ENCODE results near the gene SDCBP2. TPM values are rescaled to one million over a fixed set of nuclear protein-coding genes. Genes with fewer than 3 reads are reported as not detected.
A peak's percentile ranks its signal among the peaks of the same experiment; 100 is the strongest.

The SDCBP2 gene
- total RNA-seq, 1 donor from 2014 or later = 4.0 TPM

DNA sequence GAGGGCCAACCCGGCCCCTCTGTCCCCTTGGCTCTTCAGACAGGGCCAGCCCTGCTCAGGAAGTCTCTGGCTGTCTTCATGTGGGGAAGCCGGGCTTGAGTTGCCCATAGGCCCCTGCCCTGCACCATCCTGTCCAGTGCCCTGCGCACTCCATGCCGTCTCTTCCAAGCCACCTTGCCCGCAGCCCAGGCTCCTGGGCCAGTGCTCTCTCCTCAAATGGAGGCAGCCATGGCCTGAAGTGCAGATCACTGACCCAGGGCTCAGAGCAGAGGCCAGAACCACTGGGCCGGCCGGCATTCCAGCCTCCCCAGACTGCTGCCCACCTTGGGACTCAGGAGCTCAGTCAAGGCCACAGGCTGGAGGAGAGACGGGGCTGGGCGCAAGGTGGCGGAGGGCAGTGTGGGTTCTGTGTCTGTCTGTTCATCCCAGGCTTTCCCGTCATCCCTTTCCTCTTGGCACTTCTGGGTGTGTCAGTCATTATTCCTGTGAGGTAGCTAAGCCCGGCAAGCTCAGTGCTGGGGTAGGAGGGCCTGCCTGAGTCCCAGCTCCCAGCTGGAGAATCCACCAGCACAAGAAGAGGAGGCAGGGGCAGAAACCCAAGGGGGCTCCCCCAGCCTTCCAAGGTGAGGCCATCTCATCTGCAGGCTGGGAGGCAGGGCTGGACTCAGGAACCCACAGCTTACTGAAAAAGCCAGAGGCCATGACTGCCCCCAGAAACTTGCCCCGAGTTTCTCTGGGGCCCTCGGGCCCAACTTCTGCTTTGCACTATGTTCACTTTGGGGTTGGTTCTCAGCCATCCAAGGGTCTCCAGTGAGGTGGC is 22.4 kb downstream of the SDCBP2 start:
- no peak for DNase-seq
- no peak overlapping the region for H3K4me3 Mint-ChIP-seq (ENCODE audit: unreplicated experiment)
- peaks cover 4% of the 10 kb centered on the region for H3K27me3 Mint-ChIP-seq (ENCODE audit: unreplicated experiment)
- TF ChIP-seq, protein P1, sequence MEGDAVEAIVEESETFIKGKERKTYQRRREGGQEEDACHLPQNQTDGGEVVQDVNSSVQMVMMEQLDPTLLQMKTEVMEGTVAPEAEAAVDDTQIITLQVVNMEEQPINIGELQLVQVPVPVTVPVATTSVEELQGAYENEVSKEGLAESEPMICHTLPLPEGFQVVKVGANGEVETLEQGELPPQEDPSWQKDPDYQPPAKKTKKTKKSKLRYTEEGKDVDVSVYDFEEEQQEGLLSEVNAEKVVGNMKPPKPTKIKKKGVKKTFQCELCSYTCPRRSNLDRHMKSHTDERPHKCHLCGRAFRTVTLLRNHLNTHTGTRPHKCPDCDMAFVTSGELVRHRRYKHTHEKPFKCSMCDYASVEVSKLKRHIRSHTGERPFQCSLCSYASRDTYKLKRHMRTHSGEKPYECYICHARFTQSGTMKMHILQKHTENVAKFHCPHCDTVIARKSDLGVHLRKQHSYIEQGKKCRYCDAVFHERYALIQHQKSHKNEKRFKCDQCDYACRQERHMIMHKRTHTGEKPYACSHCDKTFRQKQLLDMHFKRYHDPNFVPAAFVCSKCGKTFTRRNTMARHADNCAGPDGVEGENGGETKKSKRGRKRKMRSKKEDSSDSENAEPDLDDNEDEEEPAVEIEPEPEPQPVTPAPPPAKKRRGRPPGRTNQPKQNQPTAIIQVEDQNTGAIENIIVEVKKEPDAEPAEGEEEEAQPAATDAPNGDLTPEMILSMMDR (IDR thresholded peaks at IDR 0.05; ENCODE audit: partially characterized antibody, unreplicated experiment) = no peak
- peaks cover 6% of the 10 kb centered on the region for H3K9me3 Mint-ChIP-seq (ENCODE audit: unreplicated experiment)
- H3K27ac Mint-ChIP-seq (ENCODE audit: unreplicated experiment) = no peak overlapping the region
- peaks cover 7% of the 10 kb centered on the region for H3K4me1 Mint-ChIP-seq (ENCODE audit: low read depth, unreplicated experiment)
- peaks cover 6% of the 10 kb centered on the region for H3K36me3 Mint-ChIP-seq (ENCODE audit: unreplicated experiment)

DNA sequence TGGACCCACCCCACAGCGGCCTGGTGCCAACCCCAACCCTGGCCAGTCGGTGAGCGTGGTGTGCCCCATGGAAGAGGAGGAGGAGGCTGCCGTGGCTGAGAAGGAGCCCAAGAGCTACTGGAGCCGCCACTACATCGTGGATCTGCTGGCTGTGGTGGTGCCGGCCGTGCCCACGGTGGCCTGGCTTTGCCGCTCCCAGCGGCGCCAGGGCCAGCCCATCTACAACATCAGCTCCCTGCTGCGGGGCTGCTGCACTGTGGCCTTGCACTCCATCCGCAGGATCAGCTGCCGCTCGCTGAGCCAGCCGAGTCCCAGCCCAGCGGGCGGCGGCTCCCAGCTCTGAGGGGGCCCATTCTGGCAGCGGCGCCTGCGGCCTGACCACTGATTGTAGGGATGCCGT is 23.2 kb downstream of the SDCBP2 start:
- H3K9me3 Mint-ChIP-seq (ENCODE audit: unreplicated experiment) = peaks cover 4% of the 10 kb centered on the region

GRCh38 chr20:1304710-1305515 is 24.0 kb downstream of the SDCBP2 start:
- H3K27me3 Mint-ChIP-seq (ENCODE audit: unreplicated experiment) = peaks cover 7% of the 10 kb centered on the region
- H3K4me1 Mint-ChIP-seq (ENCODE audit: low read depth, unreplicated experiment) = peaks cover 7% of the 10 kb centered on the region
- peaks cover 4% of the 10 kb centered on the region for H3K9me3 Mint-ChIP-seq (ENCODE audit: unreplicated experiment)
- peaks cover 6% of the 10 kb centered on the region for H3K36me3 Mint-ChIP-seq (ENCODE audit: unreplicated experiment)
- no peak for DNase-seq
- H3K4me3 Mint-ChIP-seq (ENCODE audit: unreplicated experiment) = no peak overlapping the region
- TF ChIP-seq, protein P1 (IDR thresholded peaks at IDR 0.05; ENCODE audit: partially characterized antibody, unreplicated experiment) = no peak
- no peak overlapping the region for H3K27ac Mint-ChIP-seq (ENCODE audit: unreplicated experiment)

More for the DNA sequence above, 23.2 kb downstream of the SDCBP2 start:
- peaks cover 7% of the 10 kb centered on the region for H3K4me1 Mint-ChIP-seq (ENCODE audit: low read depth, unreplicated experiment)
- H3K27ac Mint-ChIP-seq (ENCODE audit: unreplicated experiment) = peak overlapping the region; percentile 64
- peaks cover 6% of the 10 kb centered on the region for H3K36me3 Mint-ChIP-seq (ENCODE audit: unreplicated experiment)
- DNase-seq = no peak
- TF ChIP-seq, protein P1 (IDR thresholded peaks at IDR 0.05; ENCODE audit: partially characterized antibody, unreplicated experiment) = no peak
- H3K27me3 Mint-ChIP-seq (ENCODE audit: unreplicated experiment) = peaks cover 7% of the 10 kb centered on the region
- no peak overlapping the region for H3K4me3 Mint-ChIP-seq (ENCODE audit: unreplicated experiment)

- H3K27ac Mint-ChIP-seq (ENCODE audit: unreplicated experiment) = no peak overlapping the region
- H3K9me3 Mint-ChIP-seq (ENCODE audit: unreplicated experiment) = peaks cover 6% of the 10 kb centered on the region
- H3K27me3 Mint-ChIP-seq (ENCODE audit: unreplicated experiment) = peaks cover 4% of the 10 kb centered on the region
- TF ChIP-seq, protein P1 (IDR thresholded peaks at IDR 0.05; ENCODE audit: partially characterized antibody, unreplicated experiment) = no peak
- DNase-seq = no peak
- peaks cover under 1% of the 10 kb centered on the region for H3K4me1 Mint-ChIP-seq (ENCODE audit: low read depth, unreplicated experiment)
- H3K4me3 Mint-ChIP-seq (ENCODE audit: unreplicated experiment) = no peak overlapping the region
- peaks cover 6% of the 10 kb centered on the region for H3K36me3 Mint-ChIP-seq (ENCODE audit: unreplicated experiment)
These were observed 26.0 kb downstream of the SDCBP2 start for GRCh38 chr20:1302685-1303541.
